ENCODE results near the gene HADHA.

DNA sequence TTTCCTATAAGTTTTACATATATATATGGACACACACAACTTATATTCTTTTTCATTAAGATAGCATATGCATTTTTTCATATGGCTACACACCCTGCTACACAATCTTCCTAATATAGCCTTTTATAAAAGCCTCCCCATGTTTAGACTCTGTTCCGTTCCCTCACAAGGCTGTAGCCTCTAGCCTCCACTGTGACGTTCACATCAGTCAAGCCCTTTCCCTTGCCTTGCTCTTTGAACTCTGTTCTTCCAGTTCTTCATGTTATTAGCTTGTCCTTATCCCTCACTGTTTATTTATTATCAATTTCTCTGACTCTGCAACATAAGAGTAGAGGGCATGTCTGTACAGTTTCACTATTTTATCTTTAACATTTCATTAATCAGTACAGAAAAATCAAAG is 39.2 kb upstream of the HADHA start:
- no peak for TF ChIP-seq SUZ12 (IDR thresholded peaks at IDR 0.05; ENCODE audit: extremely low read depth, insufficient read depth, insufficient read length)
- no peak for TF ChIP-seq ZNF274 (IDR thresholded peaks at IDR 0.05; ENCODE audit: low read depth, low read length)
- no peak for TF ChIP-seq YY1 (IDR thresholded peaks at IDR 0.05; ENCODE audit: insufficient read depth, insufficient read length)
